Measurements from ENCODE around the gene CDKN2A.

CDKN2A gene

GRCh38 chr9:21941337-21941995, 52.7 kb downstream of the CDKN2A start:
- DNase-seq (ENCODE audit: low spot score): no peak

- DNase-seq (ENCODE audit: low spot score): no peak
These were observed 58.0 kb downstream of the CDKN2A start for GRCh38 chr9:21936161-21936560.

GRCh38 chr9:21935631-21936030, 58.6 kb downstream of the CDKN2A start:
- no peak for DNase-seq (ENCODE audit: low spot score)

- DNase-seq (ENCODE audit: low spot score): no peak
These were observed 60.3 kb downstream of the CDKN2A start for GRCh38 chr9:21933865-21934264.

GRCh38 chr9:21933281-21933680, 60.9 kb downstream of the CDKN2A start:
- DNase-seq (ENCODE audit: low spot score): no peak

GRCh38 chr9:21931428-21931827, 62.8 kb downstream of the CDKN2A start:
- DNase-seq (ENCODE audit: low spot score): no peak

- DNase-seq (ENCODE audit: low spot score): no peak
These were observed 66.4 kb downstream of the CDKN2A start for GRCh38 chr9:21927752-21928151.

- DNase-seq (ENCODE audit: low spot score): no peak
These were observed 70.5 kb downstream of the CDKN2A start for GRCh38 chr9:21923694-21924093.

- peak; percentile 89 for DNase-seq (ENCODE audit: low spot score)
These were observed 74.5 kb downstream of the CDKN2A start for GRCh38 chr9:21919377-21920362.
